C1 segment of cervical spinal cord (tissue), 14 donors: ENCODE measurements around the gene HELT.
A peak's percentile ranks its signal among the peaks of the same experiment; 100 is the strongest.
"Not testable (repeated sequence)": the region's sequence is repeated elsewhere in the genome, so short reads cannot be mapped to it uniquely, and the experiment has no call there.

Experiments used
- DNase-seq, 14 donors: peaks; one replicate each; lab custom pipeline; 2025; lab: John Stamatoyannopoulos, UW

HELT gene

DNA sequence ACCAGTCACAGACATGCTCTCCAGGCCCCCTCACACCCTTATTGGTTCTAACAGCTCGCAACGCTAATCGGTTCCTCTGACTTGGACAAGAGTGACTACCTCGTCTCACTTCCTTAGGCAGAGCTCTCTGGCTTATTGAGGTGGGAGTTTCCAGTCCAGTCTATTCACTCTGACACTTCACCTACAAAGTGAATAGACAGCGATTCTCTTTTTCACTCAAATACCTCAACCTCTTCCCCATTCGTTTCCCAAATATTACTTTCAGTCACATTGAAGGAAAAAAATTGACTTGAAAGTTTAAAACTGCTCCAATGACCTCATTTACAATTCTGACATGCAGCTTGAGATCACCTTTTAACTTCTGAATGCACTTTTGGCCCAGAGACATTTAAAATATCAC, 17.7 kb downstream of the HELT start:
- DNase-seq = no peak

DNA sequence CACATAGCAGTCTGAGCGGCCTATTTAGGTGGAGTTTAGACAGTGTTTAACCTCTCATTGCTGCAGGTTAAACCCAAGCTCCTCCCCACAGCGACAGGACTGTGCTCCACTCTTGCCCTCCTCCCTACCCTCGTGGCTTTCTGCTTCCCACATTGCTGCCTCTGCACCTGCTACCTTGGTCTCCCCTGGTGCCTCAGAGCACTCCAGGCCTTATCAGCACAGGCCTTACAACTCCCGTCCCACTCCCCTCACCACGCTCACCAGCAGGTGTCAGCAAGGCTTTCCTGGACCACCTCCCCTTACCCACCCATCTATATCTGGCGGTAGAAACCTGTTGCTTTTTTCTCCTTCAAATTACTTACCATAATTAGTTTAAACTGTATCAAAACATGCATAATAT, 18.6 kb downstream of the HELT start:
- no peak for DNase-seq

DNA sequence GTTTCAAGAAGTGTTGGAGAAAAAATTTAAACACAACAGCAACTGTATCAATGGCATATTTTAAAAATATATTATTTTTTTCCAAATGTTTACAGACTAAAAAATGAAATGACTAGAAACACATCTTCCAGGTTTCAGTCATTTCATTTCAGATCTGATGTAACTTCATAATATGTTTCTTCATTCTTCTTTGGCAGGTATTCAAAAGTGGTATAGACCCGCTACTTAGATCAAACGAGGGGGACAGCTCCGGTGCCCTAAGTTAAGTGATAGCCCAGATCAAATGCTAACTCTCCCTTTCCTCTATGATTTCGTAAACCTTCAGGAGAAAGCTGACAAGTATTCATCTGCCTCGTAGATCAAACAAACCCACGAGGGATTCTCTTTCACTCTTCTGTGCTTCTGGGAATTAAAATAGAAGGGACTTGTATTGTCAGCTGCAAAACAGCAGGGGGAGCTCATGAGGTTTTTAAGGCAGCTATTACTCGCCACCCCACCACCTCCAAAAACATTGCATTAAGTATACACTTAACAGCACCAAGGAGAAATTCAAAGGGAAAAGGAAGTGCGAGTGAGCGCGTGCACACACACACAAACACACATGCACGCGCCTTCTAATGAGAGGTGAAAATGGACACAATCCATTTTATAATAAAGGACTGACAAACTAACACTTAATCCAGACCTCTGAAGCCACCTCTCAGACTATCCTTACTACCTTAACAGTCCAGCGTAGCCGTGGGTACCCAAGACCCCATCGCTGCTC, 21.4 kb downstream of the HELT start:
- peak in 6 of 14 donors; percentile 1 to 30 (median 14) for DNase-seq

DNA sequence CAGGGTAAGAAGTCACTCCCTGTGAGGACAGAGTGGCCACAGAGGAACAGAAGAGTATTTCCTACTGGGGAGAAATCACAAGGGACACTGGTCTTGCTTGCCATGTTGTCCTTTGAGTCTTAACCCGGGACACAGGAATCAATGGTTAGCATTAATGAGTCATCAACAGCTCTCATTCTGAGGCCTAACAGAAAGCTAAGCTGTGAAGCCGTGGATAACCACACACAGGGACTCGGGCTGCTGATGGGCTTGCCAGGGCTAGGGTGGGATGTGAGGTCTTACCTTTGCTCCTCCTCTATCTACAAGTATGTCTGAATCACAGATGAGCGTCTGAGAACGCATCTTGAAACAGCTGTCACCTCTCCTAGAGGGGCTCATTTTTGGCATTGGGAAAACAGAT, 22.2 kb downstream of the HELT start:
- DNase-seq = no peak

DNA sequence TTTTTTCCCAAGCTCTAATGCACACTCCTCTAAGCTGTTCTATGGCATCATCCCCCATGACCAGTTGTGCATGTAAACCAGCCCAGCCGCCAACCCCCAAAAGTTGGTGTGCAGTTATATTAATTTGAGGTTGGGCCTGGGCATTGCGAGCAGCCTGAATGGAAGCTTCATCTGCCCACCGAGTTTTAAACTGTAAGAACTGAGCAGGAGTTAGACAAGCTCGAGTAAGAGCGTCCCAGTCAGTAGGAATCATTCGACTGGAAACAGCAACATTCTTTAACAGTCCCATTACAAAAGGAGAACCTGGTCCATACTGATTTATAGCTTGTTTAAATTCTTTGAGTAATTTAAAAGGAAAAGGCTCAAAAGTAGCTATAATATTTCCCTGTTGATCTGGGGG, 32.0 kb downstream of the HELT start:
- DNase-seq = not testable (repeated sequence)

DNA sequence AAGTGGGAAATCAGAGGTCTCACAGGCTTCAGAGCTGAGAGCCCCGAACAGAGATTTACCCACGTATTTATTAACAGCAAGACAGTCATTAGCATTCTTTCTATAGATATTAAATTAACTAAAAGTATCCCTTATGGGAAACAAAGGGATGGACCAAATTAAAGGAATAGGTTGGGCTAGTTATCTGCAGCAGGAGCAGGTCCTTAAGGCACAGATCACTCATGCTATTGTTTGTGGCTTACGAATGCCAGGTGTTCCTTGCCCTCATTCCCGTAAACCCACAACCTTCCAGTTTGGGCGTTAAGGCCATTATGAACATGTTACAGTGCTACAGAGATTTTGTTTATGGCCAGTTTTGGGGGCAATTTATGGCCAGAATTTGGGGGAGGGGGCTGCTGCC, 33.0 kb downstream of the HELT start:
- DNase-seq = not testable (repeated sequence)

DNA sequence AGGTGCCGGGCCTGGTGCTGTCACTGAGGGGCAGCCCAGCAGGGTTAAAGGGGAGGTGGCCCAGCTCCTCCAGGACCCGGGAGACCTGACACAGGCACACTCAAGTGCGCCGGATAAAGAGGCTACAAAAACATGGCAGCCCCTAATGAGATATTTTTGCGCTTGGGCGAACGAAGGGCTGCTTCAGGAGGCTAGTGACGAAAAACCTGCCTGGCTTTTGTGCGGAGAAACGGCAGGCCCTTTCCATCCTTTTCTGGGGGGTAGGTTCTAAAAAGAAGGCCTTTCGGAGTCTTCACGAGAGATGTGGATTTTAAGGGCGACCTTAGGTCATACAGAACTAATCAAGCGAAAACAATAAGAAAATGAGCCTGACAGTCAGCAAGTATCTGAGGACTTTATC, 35.5 kb downstream of the HELT start:
- no peak for DNase-seq

DNA sequence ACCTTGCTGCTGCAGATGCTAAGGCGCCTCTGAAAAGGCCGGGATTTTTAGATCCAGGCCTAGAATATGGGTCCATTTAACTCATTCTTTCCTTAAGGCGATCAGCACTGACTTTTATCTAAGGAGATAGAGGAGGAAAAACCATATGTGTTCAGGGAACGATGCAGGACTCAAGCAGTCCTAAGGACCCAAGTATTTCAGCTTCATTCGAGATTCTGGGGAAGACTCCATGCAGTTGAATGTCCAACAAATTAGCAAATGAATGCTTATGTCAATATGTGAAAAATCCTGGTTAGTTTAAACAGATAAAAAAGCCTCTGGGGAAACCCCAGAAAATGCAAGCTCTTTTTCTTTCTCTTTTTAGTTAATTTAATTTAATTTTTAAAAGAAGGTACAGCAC, 36.0 kb downstream of the HELT start:
- DNase-seq = no peak

DNA sequence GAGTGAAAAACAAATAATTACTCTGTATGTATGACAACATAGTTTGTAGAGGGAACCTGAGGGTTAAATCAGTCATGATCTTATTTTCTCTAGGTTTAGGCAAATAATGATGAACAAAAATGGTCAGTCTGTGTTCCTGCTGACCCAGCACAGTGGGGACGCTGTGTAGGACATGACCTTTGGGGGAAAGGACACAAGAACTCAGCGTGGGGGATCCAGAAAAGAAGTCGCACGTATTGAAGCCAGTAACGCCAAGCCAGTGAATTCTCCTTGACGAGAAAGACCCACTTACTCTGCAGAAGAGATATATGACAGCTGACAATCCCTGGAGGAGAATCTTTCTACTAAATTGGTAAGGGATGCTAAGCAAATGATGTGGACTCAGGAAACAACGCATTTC, 36.6 kb downstream of the HELT start:
- no peak for DNase-seq

DNA sequence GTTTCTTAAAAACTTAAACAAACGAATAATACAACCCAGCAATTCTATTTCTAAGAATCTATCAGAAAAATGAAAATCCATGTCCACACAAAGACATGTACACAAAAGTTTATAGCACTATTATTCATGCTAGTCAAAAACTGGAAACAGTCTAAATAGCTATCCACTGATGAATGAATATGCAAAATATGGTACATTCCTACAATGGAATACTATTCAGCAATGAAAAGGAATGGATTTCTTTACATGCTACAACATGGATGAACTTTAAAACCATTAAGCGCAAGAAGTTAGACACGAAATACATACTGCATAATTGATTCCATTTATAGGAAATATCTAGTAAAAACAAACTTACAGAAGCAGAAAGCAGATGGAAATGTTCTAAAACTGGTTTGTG, 43.3 kb downstream of the HELT start:
- DNase-seq = no peak

DNA sequence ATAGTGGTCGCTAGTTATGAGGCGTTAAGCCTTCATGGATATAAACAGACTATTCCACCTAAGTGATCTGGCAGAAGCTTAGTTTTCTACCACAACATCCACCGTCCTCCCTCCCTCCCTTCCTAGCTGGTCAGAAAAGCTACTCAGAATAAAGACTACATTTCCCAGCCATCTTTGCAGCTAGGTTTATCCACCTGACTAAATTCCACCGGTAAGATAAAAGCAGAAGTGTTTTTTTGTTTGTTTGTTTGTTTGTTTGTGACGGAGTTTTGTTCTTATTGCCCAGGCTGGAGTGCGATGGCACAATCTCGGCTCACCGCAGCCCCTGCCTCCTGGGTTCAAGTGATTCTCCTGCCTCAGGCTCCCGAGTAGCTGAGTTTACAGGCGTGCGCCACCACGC, 44.3 kb downstream of the HELT start:
- DNase-seq = no peak

DNA sequence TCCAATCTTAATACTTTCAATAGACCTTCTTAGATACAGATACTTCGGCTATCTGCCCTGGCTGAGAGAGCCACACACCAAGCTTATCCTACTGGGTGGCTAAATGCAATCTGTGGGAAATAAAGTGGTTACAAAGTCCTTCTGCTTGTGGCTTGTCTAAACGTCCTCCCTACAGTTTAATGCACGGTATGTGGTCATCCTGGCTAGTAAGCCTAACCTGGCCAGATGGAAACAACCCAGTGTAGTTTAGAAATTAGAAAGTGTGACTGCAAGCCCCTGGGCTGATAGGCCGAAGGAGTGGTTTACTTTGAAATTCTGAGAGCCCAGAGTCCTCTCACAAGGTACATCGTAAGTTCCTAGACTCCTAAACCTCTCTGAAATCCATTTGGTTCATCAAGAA, 47.9 kb downstream of the HELT start:
- no peak for DNase-seq

DNA sequence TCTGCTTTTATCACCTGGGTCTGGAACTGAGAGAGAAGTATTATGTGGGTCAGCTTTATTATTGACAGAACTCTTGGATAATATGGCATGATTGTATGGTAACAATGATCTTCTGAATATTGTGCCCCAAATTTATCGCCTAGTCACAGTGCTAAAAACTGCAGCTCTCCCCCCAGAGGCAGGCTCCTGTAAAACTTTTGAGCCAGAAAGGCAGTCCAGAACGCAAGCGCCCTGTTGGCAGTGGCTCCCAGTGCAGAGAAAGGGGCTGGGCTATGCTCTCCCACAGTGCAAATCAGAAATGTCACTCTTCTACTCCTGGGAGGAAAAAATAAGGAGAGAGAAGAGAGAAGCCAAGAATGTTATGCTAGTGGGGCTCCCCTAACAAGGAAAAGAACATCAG, 50.5 kb downstream of the HELT start:
- DNase-seq = no peak
